Measurements from ENCODE around the gene SDSL.

DNA sequence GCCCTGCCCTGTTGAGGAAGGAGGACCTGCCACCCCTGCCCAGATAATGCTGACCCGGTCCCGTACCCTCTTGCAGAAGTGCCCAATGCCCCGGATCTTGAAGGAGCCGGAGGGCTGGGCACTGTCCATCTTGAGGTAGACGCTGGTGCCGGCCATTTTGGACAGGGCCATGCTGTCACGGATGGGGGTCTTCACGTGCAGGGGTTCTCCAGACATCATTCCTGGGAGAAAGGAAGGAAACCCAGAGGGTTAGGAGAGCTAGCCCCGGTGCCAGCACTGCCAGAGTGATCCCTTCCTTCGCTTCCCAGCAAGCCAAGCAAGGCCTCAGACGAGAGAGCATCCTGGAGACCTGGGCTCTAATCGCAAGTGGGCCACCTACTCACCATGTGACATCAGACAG lies 22.7 kb upstream of the SDSL start:
- TF ChIP-seq, protein P1, sequence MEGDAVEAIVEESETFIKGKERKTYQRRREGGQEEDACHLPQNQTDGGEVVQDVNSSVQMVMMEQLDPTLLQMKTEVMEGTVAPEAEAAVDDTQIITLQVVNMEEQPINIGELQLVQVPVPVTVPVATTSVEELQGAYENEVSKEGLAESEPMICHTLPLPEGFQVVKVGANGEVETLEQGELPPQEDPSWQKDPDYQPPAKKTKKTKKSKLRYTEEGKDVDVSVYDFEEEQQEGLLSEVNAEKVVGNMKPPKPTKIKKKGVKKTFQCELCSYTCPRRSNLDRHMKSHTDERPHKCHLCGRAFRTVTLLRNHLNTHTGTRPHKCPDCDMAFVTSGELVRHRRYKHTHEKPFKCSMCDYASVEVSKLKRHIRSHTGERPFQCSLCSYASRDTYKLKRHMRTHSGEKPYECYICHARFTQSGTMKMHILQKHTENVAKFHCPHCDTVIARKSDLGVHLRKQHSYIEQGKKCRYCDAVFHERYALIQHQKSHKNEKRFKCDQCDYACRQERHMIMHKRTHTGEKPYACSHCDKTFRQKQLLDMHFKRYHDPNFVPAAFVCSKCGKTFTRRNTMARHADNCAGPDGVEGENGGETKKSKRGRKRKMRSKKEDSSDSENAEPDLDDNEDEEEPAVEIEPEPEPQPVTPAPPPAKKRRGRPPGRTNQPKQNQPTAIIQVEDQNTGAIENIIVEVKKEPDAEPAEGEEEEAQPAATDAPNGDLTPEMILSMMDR (IDR thresholded peaks at IDR 0.05) = no peak
- TF ChIP-seq ZNF532 (CRISPR knock-in tag; IDR thresholded peaks at IDR 0.05; ENCODE audit: borderline replicate concordance) (no peak), SP1 (CRISPR knock-in tag; conservative IDR thresholded peaks at IDR 0.05) (no peak), AFF4 (CRISPR knock-in tag; IDR thresholded peaks at IDR 0.05; ENCODE audit: borderline replicate concordance) (no peak), TCF7 (CRISPR knock-in tag; IDR thresholded peaks at IDR 0.05; ENCODE audit: low read depth) (no peak), FOXJ3 (CRISPR knock-in tag; IDR thresholded peaks at IDR 0.05; ENCODE audit: borderline replicate concordance) (no peak), MAX (CRISPR knock-in tag; IDR thresholded peaks at IDR 0.05) (no peak), RORB (CRISPR knock-in tag; IDR thresholded peaks at IDR 0.05) (no peak), FOXK1 (CRISPR knock-in tag; IDR thresholded peaks at IDR 0.05) (no peak), CREB1 (CRISPR knock-in tag; IDR thresholded peaks at IDR 0.05) (no peak)
- TF ChIP-seq, protein P2, sequence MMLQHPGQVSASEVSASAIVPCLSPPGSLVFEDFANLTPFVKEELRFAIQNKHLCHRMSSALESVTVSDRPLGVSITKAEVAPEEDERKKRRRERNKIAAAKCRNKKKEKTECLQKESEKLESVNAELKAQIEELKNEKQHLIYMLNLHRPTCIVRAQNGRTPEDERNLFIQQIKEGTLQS (CRISPR knock-in tag; conservative IDR thresholded peaks at IDR 0.05) = no peak
- TF ChIP-seq, protein P3, sequence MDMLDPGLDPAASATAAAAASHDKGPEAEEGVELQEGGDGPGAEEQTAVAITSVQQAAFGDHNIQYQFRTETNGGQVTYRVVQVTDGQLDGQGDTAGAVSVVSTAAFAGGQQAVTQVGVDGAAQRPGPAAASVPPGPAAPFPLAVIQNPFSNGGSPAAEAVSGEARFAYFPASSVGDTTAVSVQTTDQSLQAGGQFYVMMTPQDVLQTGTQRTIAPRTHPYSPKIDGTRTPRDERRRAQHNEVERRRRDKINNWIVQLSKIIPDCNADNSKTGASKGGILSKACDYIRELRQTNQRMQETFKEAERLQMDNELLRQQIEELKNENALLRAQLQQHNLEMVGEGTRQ (CRISPR knock-in tag; IDR thresholded peaks at IDR 0.05) = no peak
